ENCODE measurements around the gene S1PR2. TPM values are rescaled to one million over a fixed set of nuclear protein-coding genes. Genes with fewer than 3 reads are reported as not detected.

Gene S1PR2
- total and polyA plus RNA-seq, 9 of the 15 experiments (the other 6 are each of a cell fraction or from before 2014, with no cell fraction given) = 1.5 to 3.9 (median 2.0) TPM

- TF ChIP-seq ZNF311 (CRISPR knock-in tag; IDR thresholded peaks at IDR 0.05) (no peak), TAF1 (IDR thresholded peaks at IDR 0.05; ENCODE audit: control insufficient read depth, extremely low read depth, insufficient read depth, low read length, severe bottlenecking) (no peak), RUNX1 (IDR thresholded peaks at IDR 0.05; ENCODE audit: low read depth) (no peak), CSDE1 (IDR thresholded peaks at IDR 0.05) (no peak), COPS2 (conservative IDR thresholded peaks at IDR 0.05) (no peak), NRF1 (conservative IDR thresholded peaks at IDR 0.05 in 1 of 2, IDR thresholded peaks at IDR 0.05 in 1 of 2) (no peak), HMG20B (CRISPR knock-in tag; IDR thresholded peaks at IDR 0.05) (no peak), FOXK2 (conservative IDR thresholded peaks at IDR 0.05 in 1 of 2, IDR thresholded peaks at IDR 0.05 in 1 of 2; ENCODE audit: low read depth in 2 of 2) (no peak), POLR3G (IDR thresholded peaks at IDR 0.05; ENCODE audit: extremely low read depth, insufficient read length, insufficient replicate concordance) (no peak), KLF13 (tag; IDR thresholded peaks at IDR 0.05; ENCODE audit: borderline replicate concordance, low read depth) (no peak), JUND (IDR thresholded peaks at IDR 0.05; ENCODE audit: borderline replicate concordance, low read depth, low read length) (no peak), JUND (tag; IDR thresholded peaks at IDR 0.05; ENCODE audit: borderline replicate concordance, low read depth, low read length) (no peak), BDP1 (IDR thresholded peaks at IDR 0.05; ENCODE audit: insufficient read depth, insufficient read length) (no peak), HDAC8 (tag; IDR thresholded peaks at IDR 0.05) (no peak), ZNF436 (CRISPR knock-in tag; IDR thresholded peaks at IDR 0.05) (no peak), CBX3 (IDR thresholded peaks at IDR 0.05; ENCODE audit: borderline replicate concordance in 1 of 2, low read length in 2 of 2) (0 out of 3 replicates have a peak, but pooled peaks of 1 of the 2 experiments have one; percentile 27), HBP1 (CRISPR knock-in tag; IDR thresholded peaks at IDR 0.05) (no peak)
- TF ChIP-seq, protein P1, sequence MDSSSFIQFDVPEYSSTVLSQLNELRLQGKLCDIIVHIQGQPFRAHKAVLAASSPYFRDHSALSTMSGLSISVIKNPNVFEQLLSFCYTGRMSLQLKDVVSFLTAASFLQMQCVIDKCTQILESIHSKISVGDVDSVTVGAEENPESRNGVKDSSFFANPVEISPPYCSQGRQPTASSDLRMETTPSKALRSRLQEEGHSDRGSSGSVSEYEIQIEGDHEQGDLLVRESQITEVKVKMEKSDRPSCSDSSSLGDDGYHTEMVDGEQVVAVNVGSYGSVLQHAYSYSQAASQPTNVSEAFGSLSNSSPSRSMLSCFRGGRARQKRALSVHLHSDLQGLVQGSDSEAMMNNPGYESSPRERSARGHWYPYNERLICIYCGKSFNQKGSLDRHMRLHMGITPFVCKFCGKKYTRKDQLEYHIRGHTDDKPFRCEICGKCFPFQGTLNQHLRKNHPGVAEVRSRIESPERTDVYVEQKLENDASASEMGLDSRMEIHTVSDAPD (CRISPR knock-in tag; IDR thresholded peaks at IDR 0.05) = no peak
- TF ChIP-seq, protein P2, sequence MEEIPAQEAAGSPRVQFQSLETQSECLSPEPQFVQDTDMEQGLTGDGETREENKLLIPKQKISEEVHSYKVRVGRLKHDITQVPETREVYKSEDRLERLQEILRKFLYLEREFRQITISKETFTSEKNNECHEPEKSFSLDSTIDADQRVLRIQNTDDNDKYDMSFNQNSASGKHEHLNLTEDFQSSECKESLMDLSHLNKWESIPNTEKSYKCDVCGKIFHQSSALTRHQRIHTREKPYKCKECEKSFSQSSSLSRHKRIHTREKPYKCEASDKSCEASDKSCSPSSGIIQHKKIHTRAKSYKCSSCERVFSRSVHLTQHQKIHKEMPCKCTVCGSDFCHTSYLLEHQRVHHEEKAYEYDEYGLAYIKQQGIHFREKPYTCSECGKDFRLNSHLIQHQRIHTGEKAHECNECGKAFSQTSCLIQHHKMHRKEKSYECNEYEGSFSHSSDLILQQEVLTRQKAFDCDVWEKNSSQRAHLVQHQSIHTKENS (CRISPR knock-in tag; IDR thresholded peaks at IDR 0.05) = no peak
- TF ChIP-seq, protein P3, sequence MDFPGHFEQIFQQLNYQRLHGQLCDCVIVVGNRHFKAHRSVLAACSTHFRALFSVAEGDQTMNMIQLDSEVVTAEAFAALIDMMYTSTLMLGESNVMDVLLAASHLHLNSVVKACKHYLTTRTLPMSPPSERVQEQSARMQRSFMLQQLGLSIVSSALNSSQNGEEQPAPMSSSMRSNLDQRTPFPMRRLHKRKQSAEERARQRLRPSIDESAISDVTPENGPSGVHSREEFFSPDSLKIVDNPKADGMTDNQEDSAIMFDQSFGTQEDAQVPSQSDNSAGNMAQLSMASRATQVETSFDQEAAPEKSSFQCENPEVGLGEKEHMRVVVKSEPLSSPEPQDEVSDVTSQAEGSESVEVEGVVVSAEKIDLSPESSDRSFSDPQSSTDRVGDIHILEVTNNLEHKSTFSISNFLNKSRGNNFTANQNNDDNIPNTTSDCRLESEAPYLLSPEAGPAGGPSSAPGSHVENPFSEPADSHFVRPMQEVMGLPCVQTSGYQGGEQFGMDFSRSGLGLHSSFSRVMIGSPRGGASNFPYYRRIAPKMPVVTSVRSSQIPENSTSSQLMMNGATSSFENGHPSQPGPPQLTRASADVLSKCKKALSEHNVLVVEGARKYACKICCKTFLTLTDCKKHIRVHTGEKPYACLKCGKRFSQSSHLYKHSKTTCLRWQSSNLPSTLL (IDR thresholded peaks at IDR 0.05) = no peak
- TF ChIP-seq, protein P4, sequence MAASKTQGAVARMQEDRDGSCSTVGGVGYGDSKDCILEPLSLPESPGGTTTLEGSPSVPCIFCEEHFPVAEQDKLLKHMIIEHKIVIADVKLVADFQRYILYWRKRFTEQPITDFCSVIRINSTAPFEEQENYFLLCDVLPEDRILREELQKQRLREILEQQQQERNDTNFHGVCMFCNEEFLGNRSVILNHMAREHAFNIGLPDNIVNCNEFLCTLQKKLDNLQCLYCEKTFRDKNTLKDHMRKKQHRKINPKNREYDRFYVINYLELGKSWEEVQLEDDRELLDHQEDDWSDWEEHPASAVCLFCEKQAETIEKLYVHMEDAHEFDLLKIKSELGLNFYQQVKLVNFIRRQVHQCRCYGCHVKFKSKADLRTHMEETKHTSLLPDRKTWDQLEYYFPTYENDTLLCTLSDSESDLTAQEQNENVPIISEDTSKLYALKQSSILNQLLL (CRISPR knock-in tag; IDR thresholded peaks at IDR 0.05; ENCODE audit: borderline replicate concordance) = no peak
Observed at GRCh38 chr19:10231612-10232228, 589 bp upstream of the S1PR2 start (continued).

Data from K562 (cell line).